Gastrocnemius medialis (tissue), 4 donors: Measurements from ENCODE around the gene CHMP4A. TPM values are rescaled to one million over a fixed set of nuclear protein-coding genes. Genes with fewer than 3 reads are reported as not detected.

Experiments used
- ATAC-seq, 2 donors: fragments of 150-250 bp; one replicate each; pipeline ENCODE4 v1.9.1; 2016
- DNase-seq, 2 donors: peaks; one replicate each; pipeline ENCODE4 v3.0.0-alpha.2; 2019
- H3K27ac ChIP-seq, 4 donors: fragments of 200-600 bp; sonication (generic); 1 replicate in 1 of 4; 2 replicates in 3 of 4; pipeline ENCODE4 v1.5.1; 2016 to 2018; ENCODE audit warnings: mild to moderate bottlenecking in 2 of 4, moderate library complexity in 1 of 4
- H3K27me3 ChIP-seq, 3 donors: fragments of 200-600 bp; sonication (generic) in 2 of 3; 1 replicate in 1 of 3; 2 replicates in 2 of 3; pipeline versions ENCODE4 v1.5.1 to v1.6.0; 2016 to 2019; ENCODE audit warnings: mild to moderate bottlenecking in 1 of 3, moderate library complexity in 1 of 3
- H3K36me3 ChIP-seq, 2 donors: fragments of 200-600 bp; sonication (generic) in 1 of 2; one replicate each; pipeline ENCODE4 v1.5.1; 2017 to 2018
- H3K4me1 ChIP-seq, 2 donors: fragments of 200-600 bp; sonication (generic) in 1 of 2; one replicate each; pipeline ENCODE4 v1.5.1; 2016 to 2017; ENCODE audit warnings: mild to moderate bottlenecking in 2 of 2
- H3K4me3 ChIP-seq, 4 donors: fragments of 200-600 bp; sonication (generic) in 3 of 4; 1 replicate in 1 of 4; 2 replicates in 3 of 4; pipeline ENCODE4 v1.5.1; 2016 to 2019; ENCODE audit warnings: mild to moderate bottlenecking in 2 of 4
- H3K9me3 ChIP-seq, 3 donors: fragments of 200-600 bp; sonication (generic) in 2 of 3; 1 replicate in 1 of 3; 2 replicates in 2 of 3; pipeline ENCODE4 v1.5.1; 2016 to 2019
- POLR2A ChIP-seq, 2 donors: fragments of 450-650 bp; IDR thresholded peaks; one replicate each; pipeline ENCODE4 v1.6.1; 2017; ENCODE audit warnings: antibody characterized with exemption in 2 of 2, mild to moderate bottlenecking in 2 of 2, moderate library complexity in 2 of 2
- in situ Hi-C, 4 donors: fragments of 200-750 bp; cut with MboI; loops; one replicate each; pipeline versions ENCODE4 v1.15.0 to v1.8.0; 2017; ENCODE audit warnings: low sequenced_read_pairs in 4 of 4
- intact Hi-C: fragments of 100-400 bp; cut with DNase I; formaldehyde crosslinking; loops from one replicate; pipeline ENCODE4 v1.15.1; 2023; ENCODE audit warnings: low total_unique reads
- total RNA-seq, 4 donors: library from RNA; depleted of rRNA; stranded (reverse); fragments of >200 nt; gene quantifications; one replicate each; pipeline versions ENCODE4 v1.1.0 to v1.2.3, GENCODE V29; 2016
- TF ChIP-seq, protein P1 (sequence below), 5 experiments: fragments of 450-650 bp in 3 of 5; fragments of 200-600 bp in 2 of 5; sonication (generic) in 2 of 5; IDR thresholded peaks in 4 of 5; conservative IDR thresholded peaks in 1 of 5; 1 replicate in 4 of 5; 2 replicates in 1 of 5; pipeline ENCODE4 v1.5.1; 2016 to 2019; ENCODE audit warnings: antibody characterized with exemption in 5 of 5, mild to moderate bottlenecking in 3 of 5, moderate library complexity in 3 of 5

Gene CHMP4A
- total RNA-seq, 4 donors from 2014 or later, result 13.6 to 29.8 (median 20.7) TPM

- ATAC-seq, result no peak
- no peaks in the 10 kb centered on the region for H3K9me3 ChIP-seq
- peak overlapping the region in 1 of 4 donors; percentile 93 for H3K4me3 ChIP-seq
- in situ Hi-C loops, result no loop called here
- H3K27me3 ChIP-seq, result no peaks in the 10 kb centered on the region
- TF ChIP-seq, protein P1, sequence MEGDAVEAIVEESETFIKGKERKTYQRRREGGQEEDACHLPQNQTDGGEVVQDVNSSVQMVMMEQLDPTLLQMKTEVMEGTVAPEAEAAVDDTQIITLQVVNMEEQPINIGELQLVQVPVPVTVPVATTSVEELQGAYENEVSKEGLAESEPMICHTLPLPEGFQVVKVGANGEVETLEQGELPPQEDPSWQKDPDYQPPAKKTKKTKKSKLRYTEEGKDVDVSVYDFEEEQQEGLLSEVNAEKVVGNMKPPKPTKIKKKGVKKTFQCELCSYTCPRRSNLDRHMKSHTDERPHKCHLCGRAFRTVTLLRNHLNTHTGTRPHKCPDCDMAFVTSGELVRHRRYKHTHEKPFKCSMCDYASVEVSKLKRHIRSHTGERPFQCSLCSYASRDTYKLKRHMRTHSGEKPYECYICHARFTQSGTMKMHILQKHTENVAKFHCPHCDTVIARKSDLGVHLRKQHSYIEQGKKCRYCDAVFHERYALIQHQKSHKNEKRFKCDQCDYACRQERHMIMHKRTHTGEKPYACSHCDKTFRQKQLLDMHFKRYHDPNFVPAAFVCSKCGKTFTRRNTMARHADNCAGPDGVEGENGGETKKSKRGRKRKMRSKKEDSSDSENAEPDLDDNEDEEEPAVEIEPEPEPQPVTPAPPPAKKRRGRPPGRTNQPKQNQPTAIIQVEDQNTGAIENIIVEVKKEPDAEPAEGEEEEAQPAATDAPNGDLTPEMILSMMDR (IDR thresholded peaks at IDR 0.05 in 4 of 5, conservative IDR thresholded peaks at IDR 0.05 in 1 of 5), result no peak
- no peak for TF ChIP-seq POLR2A (IDR thresholded peaks at IDR 0.05)
- peaks cover 21% of the 10 kb centered on the region in 2 donors for H3K4me1 ChIP-seq
- peak overlapping the region in 1 of 4 donors; percentile 96 for H3K27ac ChIP-seq
- peaks cover 0 to 17% of the 10 kb centered on the region in 2 donors for H3K36me3 ChIP-seq
- no peak for DNase-seq
- intact Hi-C loops, result no loop called here
Observed at GRCh38 chr14:24197056-24197450, 16.2 kb downstream of the CHMP4A start.

DNA sequence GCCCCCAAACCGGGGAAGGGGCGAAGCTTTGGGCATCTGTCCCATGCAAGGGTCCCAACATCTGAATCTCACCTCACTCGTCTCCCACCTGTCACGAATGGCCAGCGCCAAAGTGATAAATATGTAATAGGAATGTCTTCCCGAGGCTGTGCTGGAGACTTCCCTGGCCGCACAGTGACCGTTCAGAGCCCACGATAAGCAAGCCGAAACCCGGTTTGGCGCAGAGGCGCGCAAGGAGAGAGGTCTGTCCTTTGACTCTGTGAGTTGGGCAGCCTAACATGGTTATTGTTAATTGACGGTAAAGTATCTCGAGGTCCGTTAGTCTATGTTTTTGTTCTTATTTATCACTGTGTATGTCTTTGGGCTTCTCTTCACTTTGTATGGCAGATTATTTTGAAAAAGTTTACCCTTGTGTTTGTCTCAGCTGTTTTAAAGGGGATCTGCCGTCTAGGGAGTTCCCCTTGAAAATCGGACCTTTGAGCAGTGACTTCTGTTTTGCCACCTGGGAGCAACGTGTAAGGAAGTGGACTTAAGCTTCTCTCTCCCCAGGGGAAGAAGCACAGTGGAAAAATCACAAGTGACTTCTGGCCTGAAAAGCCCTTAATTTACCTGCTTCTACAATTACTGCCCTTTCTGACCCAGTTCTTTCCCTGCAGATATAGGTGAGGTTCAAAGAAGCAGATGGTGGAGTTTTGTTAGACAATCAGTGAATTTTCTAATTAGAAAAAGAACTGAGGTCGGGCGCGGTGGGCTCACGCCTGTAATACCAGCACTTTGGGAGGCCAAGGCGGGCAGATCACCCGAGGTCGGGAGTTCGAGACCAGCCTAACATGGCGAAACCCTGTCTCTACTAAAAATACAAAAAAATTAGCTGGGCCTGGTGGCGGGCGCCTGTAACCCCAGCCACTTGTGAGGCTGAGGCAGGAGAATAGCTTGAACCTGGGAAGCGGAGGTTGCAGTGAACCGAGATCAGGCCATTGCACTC lies 16.9 kb downstream of the CHMP4A start:
- Histone ChIP-seq H3K36me3 (peaks cover 0 to 24% of the 10 kb centered on the region in 2 donors), H3K9me3 (no peaks in the 10 kb centered on the region), H3K27me3 (no peaks in the 10 kb centered on the region), H3K4me3 (peak overlapping the region; percentile 84 to 100 (median 93)), H3K27ac (peak overlapping the region; percentile 93 to 96 (median 95)), H3K4me1 (peaks cover 21% of the 10 kb centered on the region in 2 donors)
- ATAC-seq, result peak; percentile 26 to 40
- intact Hi-C loops (no loop called here), in situ Hi-C loops (no loop called here)
- TF ChIP-seq, protein P1 (IDR thresholded peaks at IDR 0.05 in 4 of 5, conservative IDR thresholded peaks at IDR 0.05 in 1 of 5), result no peak
- TF ChIP-seq POLR2A (IDR thresholded peaks at IDR 0.05), result no peak
- DNase-seq, result no peak

DNA sequence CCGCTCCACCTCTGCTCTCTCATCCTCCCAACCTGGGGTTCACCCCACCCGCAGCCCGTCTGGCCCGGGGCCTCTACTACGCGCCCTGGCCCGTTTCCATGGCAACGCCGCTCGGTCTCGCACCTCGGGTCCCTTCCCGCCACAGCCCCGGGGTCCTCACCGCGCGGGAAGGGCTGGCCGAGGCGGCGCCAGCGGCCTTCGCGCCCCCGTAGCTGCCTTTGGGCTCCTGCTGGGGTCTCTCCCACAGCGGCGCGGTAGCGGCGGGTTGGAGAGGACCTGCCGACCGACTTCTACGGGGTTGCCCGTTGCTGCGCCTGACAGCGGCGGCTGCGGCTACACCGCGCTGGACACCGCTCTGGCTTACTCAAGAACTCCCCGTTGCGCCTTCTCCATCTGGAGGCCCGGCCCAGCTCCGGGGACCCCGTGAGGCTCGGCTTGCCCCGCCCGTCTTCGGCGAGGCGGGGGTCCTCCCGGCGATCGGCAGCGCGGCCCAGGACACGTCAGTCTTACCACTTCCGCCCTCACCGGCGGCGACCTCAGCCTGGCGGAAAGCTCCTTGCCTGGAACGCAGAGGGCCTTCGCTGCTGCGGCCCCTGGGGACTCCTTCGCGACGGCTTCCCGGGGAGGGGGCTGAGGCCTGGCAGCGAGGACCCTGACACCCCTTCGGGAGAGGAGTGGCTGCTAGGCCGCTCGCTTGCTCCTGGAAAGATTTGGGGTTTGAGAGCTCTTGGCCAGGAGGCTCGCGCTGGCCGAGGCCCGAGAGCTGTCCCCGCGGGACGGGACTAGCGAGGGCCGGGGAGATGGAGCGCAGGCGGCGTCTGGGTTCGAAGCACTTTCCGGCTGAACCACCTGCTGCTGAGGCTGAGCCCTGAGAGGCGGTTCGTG lies 17.9 kb downstream of the CHMP4A start, which contains the start of gene TM9SF1:
TM9SF1 (minus strand) TSS at position 256 of the 885 bp plus-strand sequence. CDS start 422 bp downstream, outside the sequence.
- in situ Hi-C loops (no loop called here), intact Hi-C loops (loop anchor here (2.0 kb wide), 2 partner anchors 19 to 47 kb away; partner anchors contain the start of gene TINF2)
- peaks cover 21% of the 10 kb centered on the region in 2 donors for H3K4me1 ChIP-seq
- peak; percentile 55 to 73 for TF ChIP-seq POLR2A (IDR thresholded peaks at IDR 0.05)
- TF ChIP-seq, protein P1 (IDR thresholded peaks at IDR 0.05 in 4 of 5, conservative IDR thresholded peaks at IDR 0.05 in 1 of 5), result peak in 1 of 5 experiments; percentile 24
- H3K27ac ChIP-seq, result peak within 1 kb of the TSS; percentile 93 to 96 (median 95)
- no peaks in the 10 kb centered on the region for H3K27me3 ChIP-seq
- peaks cover 0 to 24% of the 10 kb centered on the region in 2 donors for H3K36me3 ChIP-seq
- peak; percentile 65 to 82 for DNase-seq
- no peaks in the 10 kb centered on the region for H3K9me3 ChIP-seq
- peak; percentile 95 to 97 for ATAC-seq
- H3K4me3 ChIP-seq, result peak within 1 kb of the TSS; percentile 84 to 100 (median 93)

DNA sequence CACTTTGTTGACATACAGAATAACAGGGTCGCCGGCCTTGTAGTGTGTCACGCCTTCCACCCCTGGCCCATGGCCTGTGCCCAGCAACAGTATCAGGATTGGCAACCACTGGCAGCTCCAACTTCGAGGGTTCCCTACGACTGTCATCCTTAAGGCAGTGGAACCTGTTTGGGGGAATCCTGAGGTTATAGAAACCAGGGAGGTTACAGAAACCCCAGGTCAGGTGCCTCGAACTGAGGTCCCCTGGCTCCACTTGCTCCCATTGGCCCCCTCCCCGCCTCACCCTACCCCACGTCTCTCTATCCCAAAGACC lies 18.5 kb downstream of the CHMP4A start:
- peaks cover 0 to 24% of the 10 kb centered on the region in 2 donors for H3K36me3 ChIP-seq
- ATAC-seq (peak in 1 of 2 donors; percentile 11), DNase-seq (no peak)
- intact Hi-C loops (loop anchor here (2.0 kb wide), 2 partner anchors 20 to 48 kb away; partner anchors contain the start of gene TINF2), in situ Hi-C loops (no loop called here)
- no peaks in the 10 kb centered on the region for H3K27me3 ChIP-seq
- H3K27ac ChIP-seq, result peak overlapping the region; percentile 93 to 96 (median 95)
- no peaks in the 10 kb centered on the region for H3K9me3 ChIP-seq
- peak overlapping the region; percentile 84 to 100 (median 93) for H3K4me3 ChIP-seq
- H3K4me1 ChIP-seq, result peaks cover 21% of the 10 kb centered on the region in 2 donors
- TF ChIP-seq, protein P1 (IDR thresholded peaks at IDR 0.05 in 4 of 5, conservative IDR thresholded peaks at IDR 0.05 in 1 of 5), result no peak
- no peak for TF ChIP-seq POLR2A (IDR thresholded peaks at IDR 0.05)
